ENCODE measurements around the gene COL24A1.
"Not testable (repeated sequence)": the region's sequence is repeated elsewhere in the genome, so short reads cannot be mapped to it uniquely, and the experiment has no call there.

- not testable (repeated sequence) for TF ChIP-seq CTCF (IDR thresholded peaks at IDR 0.05; ENCODE audit: extremely low read depth in 1 of 2, insufficient read depth in 1 of 2, low read depth in 1 of 2, low read length in 2 of 2); POLR2A (IDR thresholded peaks at IDR 0.05; ENCODE audit: low read depth, low read length); FOS (IDR thresholded peaks at IDR 0.05; ENCODE audit: borderline replicate concordance, insufficient read depth, low read length); POLR2AphosphoS5 (IDR thresholded peaks at IDR 0.05; ENCODE audit: insufficient read depth, low read depth, low read length); MAX (IDR thresholded peaks at IDR 0.05; ENCODE audit: insufficient read depth, insufficient read length)
Measured at GRCh38 chr1:86072474-86072873, 84.1 kb downstream of the COL24A1 start.

Measured in endothelial cell of umbilical vein (primary cell).